Liver (tissue), 9 donors: ENCODE measurements around the gene TBC1D7. TPM values are rescaled to one million over a fixed set of nuclear protein-coding genes. Genes with fewer than 3 reads are reported as not detected.

ENCODE experiments used
- DNase-seq: peaks from one replicate; pipeline ENCODE4 v3.0.0-alpha.2; 2017; ENCODE audit warnings: low spot score
- H3K27ac ChIP-seq, 2 donors: one replicate each; pipeline ENCODE4 v1.7.0; 2013; ENCODE audit warnings: inconsistent platforms in 2 of 2, low read length in 2 of 2, control low read depth in 1 of 2, low read depth in 1 of 2, mild to moderate bottlenecking in 1 of 2
- H3K27me3 ChIP-seq, 4 donors: one replicate each; pipeline versions ENCODE4 v1.6.1 to v1.7.0; 2013; ENCODE audit warnings: low read length in 3 of 4, inconsistent platforms in 1 of 4, mild to moderate bottlenecking in 1 of 4, moderate library complexity in 1 of 4; ENCODE audit not compliant: control insufficient read depth in 4 of 4, insufficient read depth in 4 of 4
- H3K36me3 ChIP-seq, 4 donors: one replicate each; pipeline versions ENCODE4 v1.6.1 to v1.7.0; 2013; ENCODE audit warnings: low read length in 3 of 4, mild to moderate bottlenecking in 3 of 4, low read depth in 1 of 4, moderate library complexity in 1 of 4; ENCODE audit not compliant: control insufficient read depth in 4 of 4, insufficient read depth in 3 of 4
- H3K4me1 ChIP-seq, 4 donors: one replicate each; pipeline versions ENCODE4 v1.6.1 to v1.7.0; 2013; ENCODE audit warnings: low read length in 3 of 4, mild to moderate bottlenecking in 3 of 4, moderate library complexity in 1 of 4; ENCODE audit not compliant: control insufficient read depth in 4 of 4, insufficient read depth in 4 of 4
- H3K4me3 ChIP-seq, 3 donors: one replicate each; pipeline versions ENCODE4 v1.6.1 to v1.7.0; 2013; ENCODE audit warnings: low read length in 3 of 3, control low read depth in 1 of 3, low read depth in 1 of 3, mild to moderate bottlenecking in 1 of 3
- H3K9ac ChIP-seq, 2 donors: one replicate each; pipeline ENCODE4 v1.7.0; 2013; ENCODE audit warnings: low read length in 2 of 2, mild to moderate bottlenecking in 2 of 2, moderate library complexity in 2 of 2, control low read depth in 1 of 2, low read depth in 1 of 2
- H3K9me3 ChIP-seq, 4 donors: one replicate each; pipeline versions ENCODE4 v1.6.1 to v1.7.0; 2013; ENCODE audit warnings: low read length in 3 of 4; ENCODE audit not compliant: control insufficient read depth in 4 of 4
- ATF3 ChIP-seq: IDR thresholded peaks from 2 replicates; pipeline ENCODE4 v1.6.1; 2016; ENCODE audit warnings: antibody characterized with exemption
- CTCF ChIP-seq: fragments of 150-350 bp; IDR thresholded peaks from 2 replicates; pipeline ENCODE4 v1.5.1; 2017; ENCODE audit warnings: improper control_type of control experiment, low read depth, low read length; ENCODE audit not compliant: missing input control
- EGR1 ChIP-seq, 2 donors: IDR thresholded peaks; 2 replicates each; pipeline ENCODE4 v1.6.1; 2016 to 2018; ENCODE audit warnings: antibody characterized with exemption in 2 of 2, low read depth in 2 of 2
- FOXA1 ChIP-seq: IDR thresholded peaks from 2 replicates; pipeline ENCODE4 v1.6.1; 2016; ENCODE audit warnings: antibody characterized with exemption
- FOXA2 ChIP-seq: IDR thresholded peaks from 2 replicates; pipeline ENCODE4 v1.6.1; 2016; ENCODE audit warnings: antibody characterized with exemption
- GABPA ChIP-seq, 2 donors: IDR thresholded peaks in 1 of 2; conservative IDR thresholded peaks in 1 of 2; 2 replicates each; pipeline ENCODE4 v1.6.1; 2016; ENCODE audit warnings: antibody characterized with exemption in 2 of 2, mild to moderate bottlenecking in 1 of 2, moderate library complexity in 1 of 2
- HNF4A ChIP-seq, 2 donors: conservative IDR thresholded peaks; 2 replicates each; pipeline ENCODE4 v1.6.1; 2016; ENCODE audit warnings: antibody characterized with exemption in 2 of 2, mild to moderate bottlenecking in 2 of 2
- HNF4G ChIP-seq: IDR thresholded peaks from 2 replicates; pipeline ENCODE4 v1.6.1; 2016; ENCODE audit warnings: antibody characterized with exemption
- JUND ChIP-seq, 2 donors: IDR thresholded peaks; 2 replicates each; pipeline ENCODE4 v1.6.1; 2016; ENCODE audit warnings: antibody characterized with exemption in 2 of 2
- MAX ChIP-seq: IDR thresholded peaks from 2 replicates; pipeline ENCODE4 v1.6.1; 2016; ENCODE audit warnings: antibody characterized with exemption
- NR2F2 ChIP-seq: IDR thresholded peaks from 2 replicates; pipeline ENCODE4 v1.6.1; 2016; ENCODE audit warnings: antibody characterized with exemption
- RAD21 ChIP-seq, 2 donors: IDR thresholded peaks; 2 replicates each; pipeline ENCODE4 v1.6.1; 2016; ENCODE audit warnings: antibody characterized with exemption in 2 of 2, mild to moderate bottlenecking in 2 of 2
- REST ChIP-seq: IDR thresholded peaks from 2 replicates; pipeline ENCODE4 v1.6.1; 2016; ENCODE audit warnings: antibody characterized with exemption, mild to moderate bottlenecking
- RXRA ChIP-seq, 2 donors: IDR thresholded peaks; 2 replicates each; pipeline ENCODE4 v1.6.1; 2017 to 2018; ENCODE audit warnings: antibody characterized with exemption in 2 of 2, mild to moderate bottlenecking in 1 of 2
- SP1 ChIP-seq: IDR thresholded peaks from 2 replicates; pipeline ENCODE4 v1.6.1; 2018; ENCODE audit warnings: antibody characterized with exemption, mild to moderate bottlenecking
- TAF1 ChIP-seq: conservative IDR thresholded peaks from 2 replicates; pipeline ENCODE4 v1.6.1; 2016; ENCODE audit warnings: antibody characterized with exemption, mild to moderate bottlenecking
- YY1 ChIP-seq: IDR thresholded peaks from 2 replicates; pipeline ENCODE4 v1.6.1; 2016; ENCODE audit warnings: antibody characterized with exemption, mild to moderate bottlenecking
- ZBTB33 ChIP-seq: IDR thresholded peaks from 2 replicates; pipeline ENCODE4 v1.6.1; 2016; ENCODE audit warnings: antibody characterized with exemption
- WGBS: extraction: QIAGEN DNeasy Blood & Tissue Kit; methylation state at CpG from one replicate; pipeline ENCODE4 v1.1.7; 2013; 5-methylcytosine and 5-hydroxymethylcytosine counted together
- polyA plus RNA-seq, 2 donors: library from polyadenylated mRNA; stranded (reverse) in 1 of 2; unstranded in 1 of 2; fragments of 200-250 nt in 1 of 2; fragments of >200 nt in 1 of 2; fragmentation: Nextera tagmentation in 1 of 2; extraction: Ambion mirVana in 1 of 2; gene quantifications; one replicate each; pipeline versions ENCODE4 v1.2.1 to v1.2.3, GENCODE V29; 2013 to 2015
- total RNA-seq, 2 donors: library from RNA; depleted of rRNA; stranded (reverse); fragments of >200 nt; gene quantifications; one replicate each; pipeline ENCODE4 v1.2.3, GENCODE V29; 2014
- donor health status: healthy.
- donor health status: healthy.
- donor health status: healthy.
- donor health status: healthy.
- donor health status: healthy.

TBC1D7 gene
- total and polyA plus RNA-seq, 4 donors = 9.6 to 18.8 (median 10.6) TPM

GRCh38 chr6:13286181-13286580, 42.2 kb downstream of the TBC1D7 start (continued):
- TF ChIP-seq REST (no peak), RAD21 (IDR thresholded peaks at IDR 0.05) (no peak), HNF4G (no peak), NR2F2 (no peak), SP1 (no peak)

GRCh38 chr6:13285705-13286104, 42.6 kb downstream of the TBC1D7 start:
- H3K9ac ChIP-seq = no peak overlapping the region
- no peak for DNase-seq
- TF ChIP-seq HNF4G (no peak), FOXA1 (no peak), HNF4A (conservative IDR thresholded peaks at IDR 0.05) (no peak), REST (no peak), RXRA (IDR thresholded peaks at IDR 0.05) (no peak), RAD21 (IDR thresholded peaks at IDR 0.05) (no peak), CTCF (no peak), GABPA (IDR thresholded peaks at IDR 0.05 in 1 of 2, conservative IDR thresholded peaks at IDR 0.05 in 1 of 2) (no peak), FOXA2 (no peak), ATF3 (no peak), NR2F2 (no peak), TAF1 (no peak), EGR1 (IDR thresholded peaks at IDR 0.05; ENCODE audit: low read depth in 2 of 2) (no peak), MAX (no peak), YY1 (no peak), ZBTB33 (no peak), JUND (IDR thresholded peaks at IDR 0.05) (no peak)
- H3K27ac ChIP-seq = no peak overlapping the region
- WGBS = 91% methylated on average over 2 of the region's 2 CpGs
- H3K27me3 ChIP-seq = no peaks in the 10 kb centered on the region
- H3K36me3 ChIP-seq = peaks cover 0 to 1% (median 0%) of the 10 kb centered on the region in 4 donors
- peaks cover 0 to 11% (median 4%) of the 10 kb centered on the region in 4 donors for H3K9me3 ChIP-seq
- no peak overlapping the region for H3K4me3 ChIP-seq
- H3K4me1 ChIP-seq = peaks cover 2 to 7% (median 4%) of the 10 kb centered on the region in 4 donors
